ENCODE results near the gene PRG2. TPM values are rescaled to one million over a fixed set of nuclear protein-coding genes. Genes with fewer than 3 reads are reported as not detected.

The PRG2 gene
- total and polyA plus RNA-seq, 2 experiments from 2014 or later, result not detected

GRCh38 chr11:57436031-57436430, 45.6 kb upstream of the PRG2 start:
- H3K27me3 ChIP-seq, result no peaks in the 10 kb centered on the region
- no peak for DNase-seq (ENCODE audit: low spot score)
- no peaks in the 10 kb centered on the region for H3K79me2 ChIP-seq
- no peaks in the 10 kb centered on the region for H3K36me3 ChIP-seq (replicated peaks; ENCODE audit: insufficient read depth, low read depth)
- no peak overlapping the region for H2AFZ ChIP-seq
- H3K4me3 ChIP-seq, result no peak overlapping the region
- H4K20me1 ChIP-seq (ENCODE audit: insufficient read depth, poor library complexity, severe bottlenecking), result no peaks in the 10 kb centered on the region
- H3K4me1 ChIP-seq (ENCODE audit: insufficient read depth), result peaks cover 12% of the 10 kb centered on the region
- H3K27ac ChIP-seq, result no peak overlapping the region
- H3K4me2 ChIP-seq, result no peak overlapping the region
- H3K9me2 ChIP-seq (replicated peaks; ENCODE audit: insufficient read depth), result no peaks in the 10 kb centered on the region
- no peak for TF ChIP-seq EZH2phosphoT487 (IDR thresholded peaks at IDR 0.05; ENCODE audit: low read depth, severe bottlenecking, unreplicated experiment)
- no peak for TF ChIP-seq EZH2 (IDR thresholded peaks at IDR 0.05; ENCODE audit: borderline replicate concordance)
- WGBS (ENCODE audit: low lambda C conversion rate, missing lambda C conversion rate), result 84% methylated on average over 7 of the region's 7 CpGs
- no peaks in the 10 kb centered on the region for H3K9me3 ChIP-seq (ENCODE audit: low read depth)

DNA sequence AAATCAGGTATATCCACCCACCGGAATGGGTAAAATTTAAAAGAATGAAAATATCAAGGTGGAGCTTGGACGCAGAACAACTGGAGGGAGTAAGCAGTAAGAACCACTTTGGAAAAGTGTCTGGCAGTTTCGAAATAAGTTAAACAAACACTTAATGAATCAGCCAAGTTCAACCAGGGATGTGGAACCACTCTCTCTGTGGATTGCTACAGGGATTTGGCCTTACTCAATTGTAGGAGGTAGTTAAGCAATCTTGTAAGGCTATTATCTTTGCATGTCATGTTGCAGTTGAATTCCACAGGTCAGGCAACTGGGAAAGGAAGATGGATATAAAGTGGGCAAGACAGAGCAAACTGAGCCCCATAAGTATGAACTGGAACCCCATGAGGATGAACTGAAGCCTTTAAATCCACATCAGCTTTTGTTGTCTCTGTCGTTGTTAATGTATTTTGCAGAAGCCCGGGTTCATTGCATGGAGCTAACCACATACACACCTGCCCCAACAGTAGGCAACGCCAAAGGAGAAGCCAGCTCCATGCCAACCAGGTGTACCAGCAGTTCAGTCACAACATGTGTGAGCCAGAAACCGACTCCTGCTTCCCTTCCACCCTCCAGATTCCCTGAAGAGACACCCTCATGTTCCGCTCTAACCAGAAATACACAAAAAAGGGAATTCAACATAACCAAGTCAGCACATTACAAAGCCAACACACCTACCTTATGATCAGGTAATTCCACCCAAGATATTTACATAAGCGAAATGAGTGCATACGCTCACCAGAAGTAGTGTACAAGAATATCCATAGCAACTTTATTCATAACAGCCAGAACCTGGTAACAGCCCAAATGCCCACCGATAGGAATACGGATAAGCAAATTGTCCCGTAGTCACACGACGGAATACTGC, 44.4 kb upstream of the PRG2 start:
- Histone ChIP-seq H3K4me2 (peak overlapping the region; percentile 27), H3K79me2 (no peaks in the 10 kb centered on the region), H3K9me3 (ENCODE audit: low read depth) (no peaks in the 10 kb centered on the region), H3K9me2 (replicated peaks; ENCODE audit: insufficient read depth) (no peaks in the 10 kb centered on the region), H2AFZ (no peak overlapping the region), H4K20me1 (ENCODE audit: insufficient read depth, poor library complexity, severe bottlenecking) (no peaks in the 10 kb centered on the region), H3K4me1 (ENCODE audit: insufficient read depth) (peaks cover 12% of the 10 kb centered on the region), H3K4me3 (no peak overlapping the region), H3K36me3 (replicated peaks; ENCODE audit: insufficient read depth, low read depth) (no peaks in the 10 kb centered on the region), H3K27ac (peak overlapping the region; percentile 42), H3K27me3 (no peaks in the 10 kb centered on the region)
- peak; percentile 79 for DNase-seq (ENCODE audit: low spot score)
- 78% methylated on average over 15 of the region's 15 CpGs for WGBS (ENCODE audit: low lambda C conversion rate, missing lambda C conversion rate)
- TF ChIP-seq EZH2 (IDR thresholded peaks at IDR 0.05; ENCODE audit: borderline replicate concordance) (no peak), EZH2phosphoT487 (IDR thresholded peaks at IDR 0.05; ENCODE audit: low read depth, severe bottlenecking, unreplicated experiment) (no peak), CTCF (IDR thresholded peaks at IDR 0.05; ENCODE audit: poor library complexity) (no peak)

DNA sequence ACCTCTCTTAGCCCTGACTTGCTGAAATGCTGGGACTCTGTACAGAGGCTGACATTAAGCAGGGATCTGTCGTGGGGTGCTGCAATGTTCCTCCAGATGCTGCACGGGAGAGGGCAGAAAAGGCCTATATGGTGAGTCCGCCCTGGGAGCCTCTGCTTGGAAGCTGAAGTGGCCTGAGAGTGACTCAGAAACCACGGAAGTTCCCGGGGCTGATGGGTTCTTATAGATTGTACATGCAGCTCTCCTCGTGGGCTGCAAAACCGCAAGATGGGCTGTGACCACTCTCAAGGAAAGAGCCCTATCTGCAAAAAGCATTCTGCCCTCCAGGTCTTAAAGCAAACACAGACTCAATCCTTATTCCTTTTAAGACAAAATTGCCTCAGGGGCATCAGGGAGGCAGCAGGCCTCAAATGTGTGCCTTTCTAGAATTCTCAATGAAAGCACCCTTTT, 42.3 kb upstream of the PRG2 start:
- no peaks in the 10 kb centered on the region for H3K9me3 ChIP-seq (ENCODE audit: low read depth)
- H3K27me3 ChIP-seq, result no peaks in the 10 kb centered on the region
- no peak overlapping the region for H2AFZ ChIP-seq
- peaks cover 12% of the 10 kb centered on the region for H3K4me1 ChIP-seq (ENCODE audit: insufficient read depth)
- no peaks in the 10 kb centered on the region for H3K36me3 ChIP-seq (replicated peaks; ENCODE audit: insufficient read depth, low read depth)
- 49% methylated on average over 7 of the region's 7 CpGs for WGBS (ENCODE audit: low lambda C conversion rate, missing lambda C conversion rate)
- no peaks in the 10 kb centered on the region for H3K9me2 ChIP-seq (replicated peaks; ENCODE audit: insufficient read depth)
- DNase-seq (ENCODE audit: low spot score), result peak; percentile 59
- no peaks in the 10 kb centered on the region for H4K20me1 ChIP-seq (ENCODE audit: insufficient read depth, poor library complexity, severe bottlenecking)
- TF ChIP-seq CTCF (IDR thresholded peaks at IDR 0.05; ENCODE audit: poor library complexity), result no peak
- TF ChIP-seq EZH2 (IDR thresholded peaks at IDR 0.05; ENCODE audit: borderline replicate concordance), result no peak
- TF ChIP-seq EZH2phosphoT487 (IDR thresholded peaks at IDR 0.05; ENCODE audit: low read depth, severe bottlenecking, unreplicated experiment), result no peak
- H3K4me3 ChIP-seq, result no peak overlapping the region
- peak overlapping the region; percentile 46 for H3K27ac ChIP-seq
- no peak overlapping the region for H3K4me2 ChIP-seq
- no peaks in the 10 kb centered on the region for H3K79me2 ChIP-seq

GRCh38 chr11:57432149-57432561, 41.7 kb upstream of the PRG2 start:
- Histone ChIP-seq H3K79me2 (no peaks in the 10 kb centered on the region), H3K4me2 (no peak overlapping the region), H2AFZ (no peak overlapping the region), H3K4me3 (no peak overlapping the region), H4K20me1 (ENCODE audit: insufficient read depth, poor library complexity, severe bottlenecking) (no peaks in the 10 kb centered on the region), H3K9me2 (replicated peaks; ENCODE audit: insufficient read depth) (no peaks in the 10 kb centered on the region), H3K4me1 (ENCODE audit: insufficient read depth) (peaks cover 14% of the 10 kb centered on the region), H3K27me3 (no peaks in the 10 kb centered on the region), H3K9me3 (ENCODE audit: low read depth) (no peaks in the 10 kb centered on the region), H3K36me3 (replicated peaks; ENCODE audit: insufficient read depth, low read depth) (no peaks in the 10 kb centered on the region), H3K27ac (peak overlapping the region; percentile 1)
- no peak for DNase-seq (ENCODE audit: low spot score)
- 85% methylated on average over 5 of the region's 5 CpGs for WGBS (ENCODE audit: low lambda C conversion rate, missing lambda C conversion rate)
- TF ChIP-seq EZH2 (IDR thresholded peaks at IDR 0.05; ENCODE audit: borderline replicate concordance) (no peak), EZH2phosphoT487 (IDR thresholded peaks at IDR 0.05; ENCODE audit: low read depth, severe bottlenecking, unreplicated experiment) (no peak), CTCF (IDR thresholded peaks at IDR 0.05; ENCODE audit: poor library complexity) (no peak)
